GM04504 (cell line): Measurements from ENCODE around the gene PDZRN3.

Experiments
- DNase-seq: peaks from one replicate; pipeline ENCODE4 v3.0.0-alpha.2; 2012; ENCODE audit warnings: low read depth

PDZRN3 gene

GRCh38 chr3:73624821-73625665, at the start of gene PDZRN3:
Gene PDZRN3, minus strand, starts transcription at chr3:73624941.
- peak; percentile 59 for DNase-seq

- no peak for DNase-seq
These were observed 49.5 kb upstream of the PDZRN3 start for GRCh38 chr3:73674280-73674679.

GRCh38 chr3:73669260-73669659, 44.5 kb upstream of the PDZRN3 start:
- no peak for DNase-seq

GRCh38 chr3:73668391-73668790, 43.6 kb upstream of the PDZRN3 start:
- DNase-seq, result no peak

- no peak for DNase-seq
These were observed 43.1 kb upstream of the PDZRN3 start for GRCh38 chr3:73667889-73668288.

GRCh38 chr3:73665286-73665685, 40.5 kb upstream of the PDZRN3 start:
- DNase-seq, result no peak

GRCh38 chr3:73664389-73664788, 39.6 kb upstream of the PDZRN3 start:
- DNase-seq, result no peak

- no peak for DNase-seq
These were observed 38.8 kb upstream of the PDZRN3 start for GRCh38 chr3:73663495-73663894.

GRCh38 chr3:73661265-73661664, 36.5 kb upstream of the PDZRN3 start:
- DNase-seq, result peak; percentile 54

GRCh38 chr3:73658227-73658626, 33.5 kb upstream of the PDZRN3 start:
- DNase-seq, result no peak

GRCh38 chr3:73657186-73657585, 32.4 kb upstream of the PDZRN3 start:
- DNase-seq, result no peak

- DNase-seq, result peak; percentile 37
These were observed 31.6 kb upstream of the PDZRN3 start for GRCh38 chr3:73656241-73656890.

- DNase-seq, result no peak
These were observed 30.5 kb upstream of the PDZRN3 start for GRCh38 chr3:73655197-73655596.

GRCh38 chr3:73653877-73654276, 29.1 kb upstream of the PDZRN3 start:
- DNase-seq, result no peak

GRCh38 chr3:73653351-73653750, 28.6 kb upstream of the PDZRN3 start:
- no peak for DNase-seq

GRCh38 chr3:73652896-73653295, 28.2 kb upstream of the PDZRN3 start:
- no peak for DNase-seq

- DNase-seq, result peak; percentile 38
These were observed 12.3 kb upstream of the PDZRN3 start for GRCh38 chr3:73637042-73637441.

- no peak for DNase-seq
These were observed 10.5 kb upstream of the PDZRN3 start for GRCh38 chr3:73635254-73635653.

GRCh38 chr3:73633916-73634344, 9.2 kb upstream of the PDZRN3 start:
- no peak for DNase-seq

GRCh38 chr3:73633453-73633852, 8.7 kb upstream of the PDZRN3 start:
- no peak for DNase-seq

GRCh38 chr3:73626106-73626505, 1.4 kb upstream of the PDZRN3 start:
- DNase-seq, result no peak

GRCh38 chr3:73624017-73624820, 522 bp downstream of the PDZRN3 start:
- peak; percentile 53 for DNase-seq

GRCh38 chr3:73623346-73623745, 1.4 kb downstream of the PDZRN3 start:
- DNase-seq, result no peak
